Effector memory CD8-positive, alpha-beta T cell (primary cell): Measurements from ENCODE around the gene C9orf50.
A peak's percentile ranks its signal among the peaks of the same experiment; 100 is the strongest.

Experiments used
- ATAC-seq: fragments of 150-1000 bp; cut with Tn5 transposase; replicated peaks from 2 replicates; pipeline ENCODE4 v1.10.0; 2021; ENCODE audit warnings: mild to moderate bottlenecking, moderate library complexity
- DNase-seq, 3 experiments: peaks; one replicate each; pipeline ENCODE4 v3.0.0; 2021
- H3K27ac Mint-ChIP-seq, 2 donors: one replicate each; pipeline ENCODE4 v1.8.0; 2022; ENCODE audit warnings: mild to moderate bottlenecking in 2 of 2, mixed read lengths in 2 of 2, moderate library complexity in 2 of 2
- H3K27me3 Mint-ChIP-seq, 2 donors: one replicate each; pipeline ENCODE4 v1.8.0; 2022; ENCODE audit warnings: mixed read lengths in 2 of 2
- H3K36me3 Mint-ChIP-seq: one replicate; pipeline ENCODE4 v1.8.0; 2022; ENCODE audit warnings: mild to moderate bottlenecking, moderate library complexity, mixed read lengths; ENCODE audit not compliant: insufficient read depth
- H3K4me1 Mint-ChIP-seq, 2 donors: one replicate each; pipeline ENCODE4 v1.8.0; 2022; ENCODE audit warnings: low read depth in 2 of 2, mixed read lengths in 2 of 2
- H3K4me3 Mint-ChIP-seq, 2 donors: one replicate each; pipeline ENCODE4 v1.8.0; 2022; ENCODE audit warnings: mild to moderate bottlenecking in 2 of 2, mixed read lengths in 2 of 2, moderate library complexity in 2 of 2
- H3K9me3 Mint-ChIP-seq, 2 donors: one replicate each; pipeline ENCODE4 v1.8.0; 2022; ENCODE audit warnings: mixed read lengths in 2 of 2

C9orf50 gene

GRCh38 chr9:129655696-129656095 lies 34.8 kb upstream of the C9orf50 start:
- H3K36me3 Mint-ChIP-seq, result peaks cover 4% of the 10 kb centered on the region
- H3K9me3 Mint-ChIP-seq, result no peaks in the 10 kb centered on the region
- H3K27me3 Mint-ChIP-seq, result peaks cover 0 to under 1% of the 10 kb centered on the region in 2 donors
- H3K27ac Mint-ChIP-seq, result peak overlapping the region in 1 of 2 donors; percentile 30
- DNase-seq, result no peak
- H3K4me3 Mint-ChIP-seq, result no peak overlapping the region
- no peaks in the 10 kb centered on the region for H3K4me1 Mint-ChIP-seq
- no peak for ATAC-seq

- DNase-seq, result no peak
- Mint-ChIP-seq H3K4me1 (no peaks in the 10 kb centered on the region), H3K9me3 (no peaks in the 10 kb centered on the region), H3K36me3 (peaks cover 4% of the 10 kb centered on the region), H3K27ac (no peak overlapping the region), H3K27me3 (peaks cover 0 to 6% of the 10 kb centered on the region in 2 donors), H3K4me3 (no peak overlapping the region)
- ATAC-seq, result no peak
Measured at GRCh38 chr9:129655154-129655553, 34.3 kb upstream of the C9orf50 start.

- Mint-ChIP-seq H3K4me3 (no peak overlapping the region), H3K27ac (no peak overlapping the region), H3K36me3 (peaks cover 4% of the 10 kb centered on the region), H3K4me1 (no peaks in the 10 kb centered on the region), H3K9me3 (no peaks in the 10 kb centered on the region), H3K27me3 (peaks cover 0 to 11% of the 10 kb centered on the region in 2 donors)
- DNase-seq (no peak), ATAC-seq (no peak)
Measured at GRCh38 chr9:129654554-129655040, 33.7 kb upstream of the C9orf50 start.

GRCh38 chr9:129653823-129654553 lies 33.1 kb upstream of the C9orf50 start:
- H3K36me3 Mint-ChIP-seq, result peaks cover 4% of the 10 kb centered on the region
- peaks cover 0 to 11% of the 10 kb centered on the region in 2 donors for H3K27me3 Mint-ChIP-seq
- no peaks in the 10 kb centered on the region for H3K9me3 Mint-ChIP-seq
- ATAC-seq (no peak), DNase-seq (no peak)
- no peak overlapping the region for H3K27ac Mint-ChIP-seq
- H3K4me3 Mint-ChIP-seq, result no peak overlapping the region
- H3K4me1 Mint-ChIP-seq, result no peaks in the 10 kb centered on the region

- H3K4me1 Mint-ChIP-seq, result no peaks in the 10 kb centered on the region
- no peak overlapping the region for H3K27ac Mint-ChIP-seq
- DNase-seq, result no peak
- no peak overlapping the region for H3K4me3 Mint-ChIP-seq
- no peaks in the 10 kb centered on the region for H3K9me3 Mint-ChIP-seq
- H3K27me3 Mint-ChIP-seq, result peaks cover 0 to 11% of the 10 kb centered on the region in 2 donors
- peaks cover 4% of the 10 kb centered on the region for H3K36me3 Mint-ChIP-seq
- ATAC-seq, result no peak
Measured at GRCh38 chr9:129650680-129651235, 29.9 kb upstream of the C9orf50 start.

GRCh38 chr9:129649726-129650679 lies 29.1 kb upstream of the C9orf50 start:
- H3K27ac Mint-ChIP-seq, result no peak overlapping the region
- H3K9me3 Mint-ChIP-seq, result no peaks in the 10 kb centered on the region
- DNase-seq, result no peak
- H3K4me1 Mint-ChIP-seq, result no peaks in the 10 kb centered on the region
- H3K27me3 Mint-ChIP-seq, result peaks cover 0 to 11% of the 10 kb centered on the region in 2 donors
- peaks cover 4% of the 10 kb centered on the region for H3K36me3 Mint-ChIP-seq
- H3K4me3 Mint-ChIP-seq, result no peak overlapping the region
- no peak for ATAC-seq

GRCh38 chr9:129648764-129649115 lies 27.8 kb upstream of the C9orf50 start:
- Mint-ChIP-seq H3K36me3 (peaks cover under 1% of the 10 kb centered on the region), H3K9me3 (no peaks in the 10 kb centered on the region), H3K27ac (no peak overlapping the region), H3K4me1 (no peaks in the 10 kb centered on the region), H3K27me3 (peaks cover 0 to 11% of the 10 kb centered on the region in 2 donors), H3K4me3 (no peak overlapping the region)
- DNase-seq (no peak), ATAC-seq (no peak)

- H3K36me3 Mint-ChIP-seq, result no peaks in the 10 kb centered on the region
- H3K4me3 Mint-ChIP-seq, result no peak overlapping the region
- no peak for ATAC-seq
- no peak overlapping the region for H3K27ac Mint-ChIP-seq
- H3K4me1 Mint-ChIP-seq, result no peaks in the 10 kb centered on the region
- DNase-seq, result no peak
- H3K9me3 Mint-ChIP-seq, result no peaks in the 10 kb centered on the region
- H3K27me3 Mint-ChIP-seq, result peaks cover 0 to 11% of the 10 kb centered on the region in 2 donors
Measured at GRCh38 chr9:129648092-129648763, 27.3 kb upstream of the C9orf50 start.

GRCh38 chr9:129647635-129648034 lies 26.7 kb upstream of the C9orf50 start:
- Mint-ChIP-seq H3K27ac (no peak overlapping the region), H3K4me3 (no peak overlapping the region), H3K9me3 (no peaks in the 10 kb centered on the region), H3K36me3 (peaks cover 4% of the 10 kb centered on the region), H3K27me3 (peaks cover 0 to 11% of the 10 kb centered on the region in 2 donors), H3K4me1 (no peaks in the 10 kb centered on the region)
- DNase-seq (no peak), ATAC-seq (no peak)

- DNase-seq (no peak), ATAC-seq (no peak)
- Mint-ChIP-seq H3K9me3 (no peaks in the 10 kb centered on the region), H3K4me3 (no peak overlapping the region), H3K27me3 (peaks cover 0 to 11% of the 10 kb centered on the region in 2 donors), H3K4me1 (peaks cover 0 to 1% of the 10 kb centered on the region in 2 donors), H3K36me3 (peaks cover 13% of the 10 kb centered on the region), H3K27ac (no peak overlapping the region)
Measured at GRCh38 chr9:129646654-129647053, 25.8 kb upstream of the C9orf50 start.

GRCh38 chr9:129646252-129646651 lies 25.4 kb upstream of the C9orf50 start:
- Mint-ChIP-seq H3K4me1 (peaks cover 3 to 4% of the 10 kb centered on the region in 2 donors), H3K27ac (no peak overlapping the region), H3K9me3 (no peaks in the 10 kb centered on the region), H3K27me3 (peaks cover 0 to 11% of the 10 kb centered on the region in 2 donors), H3K4me3 (no peak overlapping the region), H3K36me3 (peaks cover 15% of the 10 kb centered on the region)
- no peak for ATAC-seq
- DNase-seq, result no peak

GRCh38 chr9:129644902-129645301 lies 24.0 kb upstream of the C9orf50 start:
- peaks cover 15% of the 10 kb centered on the region for H3K36me3 Mint-ChIP-seq
- H3K4me1 Mint-ChIP-seq, result peaks cover 9 to 11% of the 10 kb centered on the region in 2 donors
- peaks cover 0 to 2% of the 10 kb centered on the region in 2 donors for H3K27me3 Mint-ChIP-seq
- H3K4me3 Mint-ChIP-seq, result no peak overlapping the region
- H3K27ac Mint-ChIP-seq, result no peak overlapping the region
- ATAC-seq (no peak), DNase-seq (no peak)
- H3K9me3 Mint-ChIP-seq, result no peaks in the 10 kb centered on the region

- peaks cover 15% of the 10 kb centered on the region for H3K36me3 Mint-ChIP-seq
- H3K9me3 Mint-ChIP-seq, result no peaks in the 10 kb centered on the region
- no peaks in the 10 kb centered on the region for H3K27me3 Mint-ChIP-seq
- H3K27ac Mint-ChIP-seq, result no peak overlapping the region
- H3K4me3 Mint-ChIP-seq, result no peak overlapping the region
- no peak for ATAC-seq
- no peak for DNase-seq
- peaks cover 11 to 12% of the 10 kb centered on the region in 2 donors for H3K4me1 Mint-ChIP-seq
Measured at GRCh38 chr9:129644365-129644764, 23.5 kb upstream of the C9orf50 start.
